Natural killer cell (primary cell): Measurements from ENCODE around the gene ALDH1A2. TPM values are rescaled to one million over a fixed set of nuclear protein-coding genes. Genes with fewer than 3 reads are reported as not detected.

Experiments used
- ATAC-seq, 3 donors: fragments of 150-1000 bp in 2 of 3; fragments of 200-7000 bp in 1 of 3; cut with Tn5 transposase; 1 replicate in 1 of 3; 2 replicates in 2 of 3; pipeline ENCODE4 v1.10.0; 2021; ENCODE audit warnings: mild to moderate bottlenecking in 2 of 3, moderate library complexity in 2 of 3
- DNase-seq, 2 donors: peaks; one replicate each; pipeline versions ENCODE4 v3.0.0 to v3.0.0-alpha.2; 2013 to 2021; ENCODE audit warnings: mixed read lengths in 1 of 2
- H3K27ac ChIP-seq: one replicate; pipeline ENCODE4 v1.5.1; 2013; ENCODE audit warnings: mild to moderate bottlenecking, low read length
- H3K27me3 ChIP-seq: one replicate; pipeline ENCODE4 v1.6.1; 2013; ENCODE audit warnings: low read length; ENCODE audit not compliant: control insufficient read depth, insufficient read depth
- H3K36me3 ChIP-seq: one replicate; pipeline ENCODE4 v1.6.1; 2013; ENCODE audit warnings: low read length; ENCODE audit not compliant: control insufficient read depth, insufficient read depth
- H3K4me1 ChIP-seq: one replicate; pipeline ENCODE4 v1.6.1; 2013; ENCODE audit warnings: low read length; ENCODE audit not compliant: control insufficient read depth, insufficient read depth
- H3K4me3 ChIP-seq: one replicate; pipeline ENCODE4 v1.5.1; 2013; ENCODE audit warnings: low read length
- H3K9me3 ChIP-seq: one replicate; pipeline ENCODE4 v1.6.1; 2013; ENCODE audit warnings: low read length; ENCODE audit not compliant: control insufficient read depth, insufficient read depth
- H3K27ac Mint-ChIP-seq, 2 donors: one replicate each; pipeline ENCODE4 v1.8.0; 2022; ENCODE audit warnings: mild to moderate bottlenecking in 2 of 2, mixed read lengths in 2 of 2, moderate library complexity in 1 of 2
- H3K27me3 Mint-ChIP-seq, 2 donors: one replicate each; pipeline ENCODE4 v1.8.0; 2022; ENCODE audit warnings: low read depth in 2 of 2, mixed read lengths in 2 of 2
- H3K36me3 Mint-ChIP-seq: one replicate; pipeline ENCODE4 v1.8.0; 2022; ENCODE audit warnings: mixed read lengths
- H3K4me1 Mint-ChIP-seq, 2 donors: one replicate each; pipeline ENCODE4 v1.8.0; 2022; ENCODE audit warnings: mixed read lengths in 2 of 2
- H3K4me3 Mint-ChIP-seq: one replicate; pipeline ENCODE4 v1.8.0; 2022; ENCODE audit warnings: mild to moderate bottlenecking, moderate library complexity, mixed read lengths
- H3K9me3 Mint-ChIP-seq, 2 donors: one replicate each; pipeline ENCODE4 v1.8.0; 2022; ENCODE audit warnings: mixed read lengths in 2 of 2
- WGBS: methylation state at CpG from one replicate; pipeline ENCODE4 v1.1.7; 2013; ENCODE audit warnings: missing lambda C conversion rate; ENCODE audit not compliant: insufficient coverage; 5-methylcytosine and 5-hydroxymethylcytosine counted together
- intact Hi-C: fragments of 100-400 bp; cut with micrococcal nuclease; formaldehyde crosslinking; loops from one replicate; pipeline ENCODE4 v1.14.2; 2022
- total RNA-seq, 4 donors: library from RNA; stranded (reverse); fragments of 120-200 nt in 1 of 4; gene quantifications; one replicate each; pipeline versions ENCODE4 v1.2.3 to v1.2.4, GENCODE V29; 2013 to 2022
- TF ChIP-seq, protein P1 (sequence below): fragments of 200-600 bp; IDR thresholded peaks from one replicate; pipeline ENCODE4 v1.8.0; 2022; ENCODE audit warnings: antibody characterized with exemption

The ALDH1A2 gene
- total RNA-seq, 3 donors from 2014 or later (not counting 1 experiment from before 2014, with no cell fraction given): 0.73 to 3.6 (median 2.8) TPM

DNA sequence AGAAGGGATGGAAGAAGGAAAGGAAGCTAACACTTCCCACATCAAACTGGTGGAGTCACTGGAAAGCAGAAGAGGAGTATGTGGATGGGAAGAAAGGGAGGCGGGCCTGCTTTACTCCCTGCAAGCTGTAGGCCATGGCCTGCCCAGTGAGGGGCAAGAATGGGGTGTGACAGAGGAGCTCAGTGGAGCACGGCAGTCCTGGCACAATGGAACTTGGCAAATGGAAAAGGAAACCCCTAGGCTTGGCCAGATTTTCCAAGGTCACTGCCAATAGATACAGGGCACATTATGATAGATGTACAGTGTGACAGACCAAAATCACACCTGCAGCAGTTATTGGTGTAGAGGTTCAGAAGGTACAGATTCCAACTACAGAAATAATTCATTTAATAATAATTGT, 111.6 kb downstream of the ALDH1A2 start:
- H3K9me3 Mint-ChIP-seq: no peaks in the 10 kb centered on the region
- 89% methylated on average over 2 of the region's 2 CpGs for WGBS
- no peak overlapping the region for H3K4me3 Mint-ChIP-seq
- H3K4me3 ChIP-seq: no peak overlapping the region
- intact Hi-C loops: no loop called here
- no peaks in the 10 kb centered on the region for H3K27me3 ChIP-seq
- H3K36me3 ChIP-seq: no peaks in the 10 kb centered on the region
- DNase-seq (no peak), ATAC-seq (no peak)
- TF ChIP-seq, protein P1, sequence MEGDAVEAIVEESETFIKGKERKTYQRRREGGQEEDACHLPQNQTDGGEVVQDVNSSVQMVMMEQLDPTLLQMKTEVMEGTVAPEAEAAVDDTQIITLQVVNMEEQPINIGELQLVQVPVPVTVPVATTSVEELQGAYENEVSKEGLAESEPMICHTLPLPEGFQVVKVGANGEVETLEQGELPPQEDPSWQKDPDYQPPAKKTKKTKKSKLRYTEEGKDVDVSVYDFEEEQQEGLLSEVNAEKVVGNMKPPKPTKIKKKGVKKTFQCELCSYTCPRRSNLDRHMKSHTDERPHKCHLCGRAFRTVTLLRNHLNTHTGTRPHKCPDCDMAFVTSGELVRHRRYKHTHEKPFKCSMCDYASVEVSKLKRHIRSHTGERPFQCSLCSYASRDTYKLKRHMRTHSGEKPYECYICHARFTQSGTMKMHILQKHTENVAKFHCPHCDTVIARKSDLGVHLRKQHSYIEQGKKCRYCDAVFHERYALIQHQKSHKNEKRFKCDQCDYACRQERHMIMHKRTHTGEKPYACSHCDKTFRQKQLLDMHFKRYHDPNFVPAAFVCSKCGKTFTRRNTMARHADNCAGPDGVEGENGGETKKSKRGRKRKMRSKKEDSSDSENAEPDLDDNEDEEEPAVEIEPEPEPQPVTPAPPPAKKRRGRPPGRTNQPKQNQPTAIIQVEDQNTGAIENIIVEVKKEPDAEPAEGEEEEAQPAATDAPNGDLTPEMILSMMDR: no peak
- H3K27me3 Mint-ChIP-seq: peaks cover 18 to 20% of the 10 kb centered on the region in 2 donors
- no peaks in the 10 kb centered on the region for H3K4me1 Mint-ChIP-seq
- no peak overlapping the region for H3K27ac Mint-ChIP-seq
- no peaks in the 10 kb centered on the region for H3K36me3 Mint-ChIP-seq
- H3K9me3 ChIP-seq: no peaks in the 10 kb centered on the region
- no peaks in the 10 kb centered on the region for H3K4me1 ChIP-seq
- H3K27ac ChIP-seq: no peak overlapping the region

DNA sequence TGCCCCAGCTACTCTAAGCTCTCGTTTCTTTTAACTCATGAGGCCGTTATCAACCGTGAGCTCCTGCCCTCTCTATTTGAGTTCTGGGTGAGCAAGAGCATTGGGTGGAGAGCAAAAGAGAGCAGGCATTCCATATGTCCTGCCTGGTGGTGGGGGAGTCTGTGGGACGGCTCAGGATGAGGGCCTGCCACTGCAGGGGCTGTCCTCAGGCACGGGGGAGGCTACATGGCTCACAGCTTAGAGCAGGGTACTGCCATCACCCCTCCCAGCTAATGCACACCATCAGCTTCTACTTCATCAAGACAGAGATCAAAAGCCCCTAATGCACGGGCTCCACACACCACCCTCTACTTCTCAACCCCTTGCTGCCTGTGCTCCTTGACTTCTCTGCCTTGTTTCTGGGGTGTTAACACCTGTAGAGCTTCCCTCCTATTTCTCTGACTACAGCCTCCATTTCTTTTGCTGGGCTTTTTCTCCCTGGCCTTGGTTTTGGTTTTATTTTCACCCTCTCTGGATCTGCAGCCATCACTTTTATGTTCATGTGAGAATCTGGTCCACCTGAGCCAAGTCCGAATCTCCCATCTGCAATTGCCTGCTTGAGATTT, 114.1 kb downstream of the ALDH1A2 start:
- H3K27me3 Mint-ChIP-seq: peaks cover 19 to 22% of the 10 kb centered on the region in 2 donors
- no peak overlapping the region for H3K4me3 ChIP-seq
- H3K4me3 Mint-ChIP-seq: no peak overlapping the region
- no peaks in the 10 kb centered on the region for H3K4me1 Mint-ChIP-seq
- H3K36me3 ChIP-seq: no peaks in the 10 kb centered on the region
- TF ChIP-seq, protein P1: no peak
- H3K4me1 ChIP-seq: no peaks in the 10 kb centered on the region
- no peak overlapping the region for H3K27ac Mint-ChIP-seq
- H3K27ac ChIP-seq: no peak overlapping the region
- H3K27me3 ChIP-seq: no peaks in the 10 kb centered on the region
- no peaks in the 10 kb centered on the region for H3K9me3 Mint-ChIP-seq
- DNase-seq (no peak), ATAC-seq (no peak)
- H3K36me3 Mint-ChIP-seq: no peaks in the 10 kb centered on the region
- WGBS: 87% methylated on average over 7 of the region's 7 CpGs
- no peaks in the 10 kb centered on the region for H3K9me3 ChIP-seq
- intact Hi-C loops: no loop called here

DNA sequence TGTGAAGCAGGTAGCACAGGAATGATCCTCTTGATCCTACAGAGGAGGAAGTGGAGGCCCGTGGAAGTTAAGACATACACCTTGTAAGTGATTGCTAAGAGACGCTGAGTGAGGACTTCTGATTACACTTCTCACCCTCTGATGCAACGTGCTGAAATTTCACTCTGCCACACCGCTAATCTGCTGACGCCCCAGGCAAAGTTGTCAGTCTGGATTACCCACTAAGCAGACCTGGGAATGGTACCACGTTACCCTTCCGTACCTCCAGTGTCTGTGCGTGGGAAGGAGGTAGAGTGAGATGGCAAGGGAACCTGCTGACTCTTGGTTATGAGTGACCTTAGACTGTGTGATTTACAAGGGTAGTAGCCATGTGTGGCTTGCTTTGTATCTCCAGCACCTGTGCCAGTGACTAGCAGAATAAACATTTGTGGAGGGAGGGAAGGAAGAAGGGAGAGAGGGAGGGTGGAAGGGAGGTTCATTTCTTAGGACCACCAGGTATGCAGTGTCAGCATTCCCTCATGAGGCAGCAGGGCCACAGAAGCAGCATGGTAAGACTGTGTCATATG, 115.0 kb downstream of the ALDH1A2 start:
- H3K36me3 ChIP-seq: no peaks in the 10 kb centered on the region
- DNase-seq (no peak), ATAC-seq (no peak)
- no peak overlapping the region for H3K27ac ChIP-seq
- intact Hi-C loops: no loop called here
- TF ChIP-seq, protein P1: no peak
- Mint-ChIP-seq H3K36me3 (no peaks in the 10 kb centered on the region), H3K9me3 (no peaks in the 10 kb centered on the region), H3K4me1 (no peaks in the 10 kb centered on the region), H3K4me3 (no peak overlapping the region), H3K27ac (no peak overlapping the region), H3K27me3 (peaks cover 16 to 17% of the 10 kb centered on the region in 2 donors)
- WGBS: 90% methylated on average over 8 of the region's 8 CpGs
- H3K9me3 ChIP-seq: no peaks in the 10 kb centered on the region
- H3K4me3 ChIP-seq: no peak overlapping the region
- H3K4me1 ChIP-seq: no peaks in the 10 kb centered on the region
- no peaks in the 10 kb centered on the region for H3K27me3 ChIP-seq
